K562 (cell line): ENCODE measurements around the gene BIRC3. TPM values are rescaled to one million over a fixed set of nuclear protein-coding genes. Genes with fewer than 3 reads are reported as not detected.

Source experiments
- ATF7 ChIP-seq: fragments of 450-650 bp; IDR thresholded peaks from 2 replicates; pipeline ENCODE4 v1.7.1; 2014; ENCODE audit warnings: mild to moderate bottlenecking, moderate library complexity
- E2F5 ChIP-seq: sonication (generic); formaldehyde crosslinking; IDR thresholded peaks from 2 replicates; pipeline ENCODE4 v1.8.0; 2022; ENCODE audit warnings: mild to moderate bottlenecking, missing genetic modification reagents
- ELF1 ChIP-seq: fragments of 200-800 bp; sonication (Bioruptor generic); IDR thresholded peaks from 2 replicates; pipeline ENCODE4 v1.6.1; 2016; ENCODE audit warnings: missing genetic modification characterization, missing compliant biosample characterization
- ETS1 ChIP-seq: conservative IDR thresholded peaks from 2 replicates; pipeline ENCODE4 v1.6.1; 2011; ENCODE audit warnings: low read depth, mild to moderate bottlenecking, low read length; ENCODE audit not compliant: control insufficient read depth
- FOXK2 ChIP-seq, 2 experiments: fragments of 450-650 bp; IDR thresholded peaks in 1 of 2; conservative IDR thresholded peaks in 1 of 2; 2 replicates each; pipeline ENCODE4 v1.6.1; 2016; ENCODE audit warnings: low read depth in 2 of 2, mild to moderate bottlenecking in 1 of 2
- KDM1A ChIP-seq, 2 experiments: fragments of 450-650 bp; IDR thresholded peaks; 2 replicates each; pipeline ENCODE4 v1.6.1; 2016; ENCODE audit warnings: mild to moderate bottlenecking in 2 of 2
- NUFIP1 ChIP-seq: fragments of 450-650 bp; IDR thresholded peaks from 2 replicates; pipeline ENCODE4 v1.6.1; 2018; ENCODE audit not compliant: partially characterized antibody
- PTTG1 ChIP-seq: fragments of 450-650 bp; IDR thresholded peaks from 2 replicates; pipeline ENCODE4 v1.6.1; 2016; ENCODE audit warnings: low read depth, mild to moderate bottlenecking, missing genetic modification characterization, missing compliant biosample characterization
- RAD21 ChIP-seq, 2 experiments: fragments of 250-450 bp in 1 of 2; fragments of 450-650 bp in 1 of 2; sonication (Bioruptor Pico) in 1 of 2; formaldehyde crosslinking in 1 of 2; IDR thresholded peaks in 1 of 2; conservative IDR thresholded peaks in 1 of 2; 2 replicates each; pipeline versions ENCODE4 v1.4.0 to v1.8.0; 2020 to 2022; ENCODE audit warnings: mild to moderate bottlenecking in 2 of 2, moderate library complexity in 1 of 2
- RBM15 ChIP-seq: fragments of 200-400 bp; formaldehyde crosslinking; IDR thresholded peaks from 2 replicates; pipeline ENCODE4 v1.6.1; 2018; ENCODE audit warnings: mild to moderate bottlenecking, low read length, moderate library complexity; ENCODE audit not compliant: insufficient read depth
- RNF2 ChIP-seq: sonication (generic); IDR thresholded peaks from 2 replicates; pipeline ENCODE4 v1.6.1; 2016
- SMC3 ChIP-seq: conservative IDR thresholded peaks from 2 replicates; pipeline ENCODE4 v1.6.1; 2011; ENCODE audit warnings: low read depth, low read length, improper control_type of control experiment; ENCODE audit not compliant: insufficient read depth
- TCFL5 ChIP-seq: fragments of 250-450 bp; sonication (Bioruptor Pico); conservative IDR thresholded peaks from 2 replicates; pipeline ENCODE4 v1.6.1; 2021; ENCODE audit warnings: mild to moderate bottlenecking, moderate library complexity, matching md5 sums
- ZNF408 ChIP-seq: fragments of 250-450 bp; sonication (Bioruptor Pico); IDR thresholded peaks from 2 replicates; pipeline ENCODE4 v1.4.0; 2020; ENCODE audit warnings: low read depth, mild to moderate bottlenecking, moderate library complexity
- polyA plus RNA-seq, 8 experiments: library from polyadenylated mRNA; depleted of rRNA in 4 of 8; stranded (reverse) in 5 of 8; unstranded in 3 of 8; fragments of >200 nt; fragmentation: Nextera tagmentation in 2 of 8; fragmentation: Illumina TruSeq in 1 of 8; extraction: Ambion mirVana in 2 of 8; extraction: Trizol in 1 of 8; gene quantifications; 2 replicates each; pipeline versions ENCODE4 v1.2.1 to v1.2.3, GENCODE V29; 2011 to 2014; ENCODE audit warnings: inconsistent platforms in 1 of 8, missing spikeins in 1 of 8
- total RNA-seq, 7 experiments: library from RNA; depleted of rRNA in 6 of 7; stranded (reverse); fragments of >200 nt in 6 of 7; fragmentation: Illumina TruSeq in 2 of 7; extraction: Trizol in 2 of 7; gene quantifications; 2 replicates each; pipeline versions ENCODE4 v1.2.1 to v1.2.3, GENCODE V29; 2011 to 2021; ENCODE audit warnings: low replicate concordance in 1 of 7
- TF ChIP-seq, protein P1 (sequence below), 2 experiments: IDR thresholded peaks; 2 replicates each; pipeline ENCODE4 v1.6.1; 2012; ENCODE audit warnings: improper control_type of control experiment in 2 of 2, low read depth in 2 of 2, low read length in 2 of 2, borderline replicate concordance in 1 of 2
- TF ChIP-seq, protein P2 (sequence below): fragments of 250-450 bp; sonication (Bioruptor Pico); IDR thresholded peaks from 2 replicates; pipeline ENCODE4 v1.5.0; 2021; ENCODE audit warnings: mild to moderate bottlenecking, borderline replicate concordance
- TF ChIP-seq, protein P3 (sequence below): IDR thresholded peaks from 2 replicates; pipeline ENCODE4 v1.6.1; 2011; ENCODE audit warnings: borderline replicate concordance, low read depth, mild to moderate bottlenecking, moderate library complexity, low read length; ENCODE audit not compliant: insufficient read depth, poor library complexity, severe bottlenecking

Gene BIRC3
- total and polyA plus RNA-seq, 9 of the 15 experiments (the other 6 are each of a cell fraction or from before 2014, with no cell fraction given), result 0.08 to 0.42 (median 0.18) TPM

- TF ChIP-seq, protein P1, sequence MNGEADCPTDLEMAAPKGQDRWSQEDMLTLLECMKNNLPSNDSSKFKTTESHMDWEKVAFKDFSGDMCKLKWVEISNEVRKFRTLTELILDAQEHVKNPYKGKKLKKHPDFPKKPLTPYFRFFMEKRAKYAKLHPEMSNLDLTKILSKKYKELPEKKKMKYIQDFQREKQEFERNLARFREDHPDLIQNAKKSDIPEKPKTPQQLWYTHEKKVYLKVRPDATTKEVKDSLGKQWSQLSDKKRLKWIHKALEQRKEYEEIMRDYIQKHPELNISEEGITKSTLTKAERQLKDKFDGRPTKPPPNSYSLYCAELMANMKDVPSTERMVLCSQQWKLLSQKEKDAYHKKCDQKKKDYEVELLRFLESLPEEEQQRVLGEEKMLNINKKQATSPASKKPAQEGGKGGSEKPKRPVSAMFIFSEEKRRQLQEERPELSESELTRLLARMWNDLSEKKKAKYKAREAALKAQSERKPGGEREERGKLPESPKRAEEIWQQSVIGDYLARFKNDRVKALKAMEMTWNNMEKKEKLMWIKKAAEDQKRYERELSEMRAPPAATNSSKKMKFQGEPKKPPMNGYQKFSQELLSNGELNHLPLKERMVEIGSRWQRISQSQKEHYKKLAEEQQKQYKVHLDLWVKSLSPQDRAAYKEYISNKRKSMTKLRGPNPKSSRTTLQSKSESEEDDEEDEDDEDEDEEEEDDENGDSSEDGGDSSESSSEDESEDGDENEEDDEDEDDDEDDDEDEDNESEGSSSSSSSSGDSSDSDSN (IDR thresholded peaks at IDR 0.05; ENCODE audit: borderline replicate concordance in 1 of 2, low read depth in 2 of 2, low read length in 2 of 2), result no peak
- no peak for TF ChIP-seq RNF2
- TF ChIP-seq, protein P2, sequence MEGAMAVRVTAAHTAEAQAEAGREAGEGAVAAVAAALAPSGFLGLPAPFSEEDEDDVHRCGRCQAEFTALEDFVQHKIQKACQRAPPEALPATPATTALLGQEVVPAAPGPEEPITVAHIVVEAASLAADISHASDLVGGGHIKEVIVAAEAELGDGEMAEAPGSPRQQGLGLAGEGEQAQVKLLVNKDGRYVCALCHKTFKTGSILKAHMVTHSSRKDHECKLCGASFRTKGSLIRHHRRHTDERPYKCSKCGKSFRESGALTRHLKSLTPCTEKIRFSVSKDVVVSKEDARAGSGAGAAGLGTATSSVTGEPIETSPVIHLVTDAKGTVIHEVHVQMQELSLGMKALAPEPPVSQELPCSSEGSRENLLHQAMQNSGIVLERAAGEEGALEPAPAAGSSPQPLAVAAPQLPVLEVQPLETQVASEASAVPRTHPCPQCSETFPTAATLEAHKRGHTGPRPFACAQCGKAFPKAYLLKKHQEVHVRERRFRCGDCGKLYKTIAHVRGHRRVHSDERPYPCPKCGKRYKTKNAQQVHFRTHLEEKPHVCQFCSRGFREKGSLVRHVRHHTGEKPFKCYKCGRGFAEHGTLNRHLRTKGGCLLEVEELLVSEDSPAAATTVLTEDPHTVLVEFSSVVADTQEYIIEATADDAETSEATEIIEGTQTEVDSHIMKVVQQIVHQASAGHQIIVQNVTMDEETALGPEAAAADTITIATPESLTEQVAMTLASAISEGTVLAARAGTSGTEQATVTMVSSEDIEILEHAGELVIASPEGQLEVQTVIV, result no peak
- TF ChIP-seq ZNF408 (CRISPR knock-in tag), result no peak
- TF ChIP-seq RBM15, result no peak
- 0 out of 2 replicates have a peak, but pooled peaks have one; percentile 13 for TF ChIP-seq SMC3
- no peak for TF ChIP-seq FOXK2 (conservative IDR thresholded peaks at IDR 0.05 in 1 of 2, IDR thresholded peaks at IDR 0.05 in 1 of 2; ENCODE audit: low read depth in 2 of 2)
- 0 out of 2 replicates have a peak, but pooled peaks have one; percentile 33 for TF ChIP-seq ELF1 (tag)
- TF ChIP-seq TCFL5, result no peak
- TF ChIP-seq KDM1A (IDR thresholded peaks at IDR 0.05), result no peak
- TF ChIP-seq PTTG1 (tag), result no peak
- TF ChIP-seq E2F5, result no peak
- TF ChIP-seq NUFIP1, result no peak
- TF ChIP-seq ATF7, result no peak
- TF ChIP-seq, protein P3, sequence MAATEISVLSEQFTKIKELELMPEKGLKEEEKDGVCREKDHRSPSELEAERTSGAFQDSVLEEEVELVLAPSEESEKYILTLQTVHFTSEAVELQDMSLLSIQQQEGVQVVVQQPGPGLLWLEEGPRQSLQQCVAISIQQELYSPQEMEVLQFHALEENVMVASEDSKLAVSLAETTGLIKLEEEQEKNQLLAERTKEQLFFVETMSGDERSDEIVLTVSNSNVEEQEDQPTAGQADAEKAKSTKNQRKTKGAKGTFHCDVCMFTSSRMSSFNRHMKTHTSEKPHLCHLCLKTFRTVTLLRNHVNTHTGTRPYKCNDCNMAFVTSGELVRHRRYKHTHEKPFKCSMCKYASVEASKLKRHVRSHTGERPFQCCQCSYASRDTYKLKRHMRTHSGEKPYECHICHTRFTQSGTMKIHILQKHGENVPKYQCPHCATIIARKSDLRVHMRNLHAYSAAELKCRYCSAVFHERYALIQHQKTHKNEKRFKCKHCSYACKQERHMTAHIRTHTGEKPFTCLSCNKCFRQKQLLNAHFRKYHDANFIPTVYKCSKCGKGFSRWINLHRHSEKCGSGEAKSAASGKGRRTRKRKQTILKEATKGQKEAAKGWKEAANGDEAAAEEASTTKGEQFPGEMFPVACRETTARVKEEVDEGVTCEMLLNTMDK, result no peak
- no peak for TF ChIP-seq ETS1
- peak; percentile 44 to 65 for TF ChIP-seq RAD21 (CRISPR knock-in tag; conservative IDR thresholded peaks at IDR 0.05 in 1 of 2, IDR thresholded peaks at IDR 0.05 in 1 of 2)
These were observed 50.1 kb downstream of the BIRC3 start (continued) for GRCh38 chr11:102367364-102367763.
